HG03521 (cell line): ENCODE results near the gene PAPPA2.

Source experiments
- ATAC-seq: cut with Tn5 transposase; IDR thresholded peaks from one replicate; pipeline ENCODE4 v1.9.1; 2021; ENCODE audit warnings: mild to moderate bottlenecking, moderate library complexity; ENCODE audit not compliant: unreplicated experiment

Gene PAPPA2

DNA sequence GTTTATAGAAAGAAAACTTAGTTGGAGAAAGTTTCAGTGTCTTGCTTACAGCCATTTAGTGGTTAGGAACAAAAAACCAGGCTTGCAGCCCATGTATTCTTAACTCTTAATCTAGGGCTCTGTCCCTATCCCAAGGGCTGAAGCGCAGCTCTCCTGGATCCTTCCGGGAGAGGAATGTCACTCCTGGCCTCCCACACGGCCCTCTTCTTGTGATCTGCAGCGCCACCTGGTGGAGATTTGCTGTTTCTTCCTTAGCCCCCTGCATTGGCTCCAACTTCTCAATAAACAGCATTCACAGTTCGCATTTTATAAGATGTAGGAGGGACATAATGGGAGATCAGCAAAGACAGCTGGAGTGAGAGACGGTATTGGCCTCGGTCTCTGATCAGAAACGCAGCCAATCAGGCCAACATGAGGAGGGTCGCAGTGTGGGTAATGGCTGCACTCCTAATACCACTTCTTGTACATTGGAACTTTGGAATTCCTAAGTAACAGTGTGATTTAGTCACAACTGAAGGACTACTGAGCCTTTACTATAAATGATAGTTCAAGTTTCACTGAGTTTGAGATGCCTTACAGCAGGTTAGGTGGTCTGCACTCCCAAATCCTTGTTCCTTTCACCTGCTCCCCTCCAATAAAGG lies 418.1 kb downstream of the PAPPA2 start:
- peak; percentile 52 for ATAC-seq

DNA sequence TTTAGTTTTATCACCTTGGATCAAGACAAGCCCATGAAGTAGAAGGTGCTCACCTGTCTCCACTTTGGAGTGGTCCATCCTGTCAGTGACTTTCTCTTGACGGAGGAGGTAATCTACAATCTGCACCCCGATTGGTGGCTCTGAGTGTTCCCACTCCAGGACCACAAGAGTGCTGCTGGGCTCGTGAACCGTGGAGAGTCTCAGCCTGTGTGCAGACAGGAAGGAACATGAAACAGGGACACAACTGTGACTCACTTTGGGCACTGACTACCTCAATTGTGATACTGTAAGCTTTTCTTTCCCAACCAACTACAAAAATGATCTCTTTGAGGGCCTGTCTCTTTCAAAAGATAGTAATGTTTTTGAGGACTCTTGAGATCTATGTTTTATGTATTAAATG lies 421.3 kb downstream of the PAPPA2 start:
- no peak for ATAC-seq

DNA sequence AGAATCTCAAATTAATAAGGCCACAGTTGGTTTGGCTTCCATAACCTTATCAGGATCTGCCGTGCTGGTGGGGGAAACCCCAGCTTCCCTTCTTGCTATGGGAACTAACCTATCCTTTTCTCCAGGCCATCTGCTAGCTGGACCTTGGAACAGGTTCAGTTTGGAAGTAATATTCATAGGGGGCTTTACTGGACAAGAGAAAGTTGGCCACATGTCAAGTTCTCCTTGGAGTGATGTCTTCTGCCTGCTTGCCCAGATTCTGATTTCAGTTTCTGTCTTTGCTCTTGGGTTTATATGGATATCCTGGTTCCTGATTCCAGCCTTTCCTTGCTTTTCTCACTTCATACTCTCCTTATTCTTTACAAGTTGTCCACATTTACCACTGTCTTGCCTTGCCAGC lies 421.9 kb downstream of the PAPPA2 start:
- ATAC-seq: no peak

DNA sequence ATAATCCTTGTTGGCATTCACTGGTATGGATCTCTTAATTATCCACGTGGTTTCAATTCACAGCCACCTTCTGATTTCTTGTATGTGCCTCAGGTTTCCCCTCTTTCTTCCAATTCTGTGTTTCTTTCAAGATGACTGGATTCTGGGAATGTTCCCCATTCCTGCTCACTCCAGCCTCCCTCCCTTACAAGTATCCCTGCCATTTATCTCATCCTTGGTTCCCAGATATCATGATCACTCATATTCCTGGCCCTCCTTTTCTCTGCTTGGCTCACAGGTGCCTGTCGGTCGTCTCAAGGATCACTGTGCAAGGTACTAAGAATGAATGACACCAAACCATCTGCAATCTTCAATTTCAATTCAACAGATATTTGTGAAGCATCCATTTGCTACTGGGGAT lies 422.4 kb downstream of the PAPPA2 start:
- no peak for ATAC-seq

DNA sequence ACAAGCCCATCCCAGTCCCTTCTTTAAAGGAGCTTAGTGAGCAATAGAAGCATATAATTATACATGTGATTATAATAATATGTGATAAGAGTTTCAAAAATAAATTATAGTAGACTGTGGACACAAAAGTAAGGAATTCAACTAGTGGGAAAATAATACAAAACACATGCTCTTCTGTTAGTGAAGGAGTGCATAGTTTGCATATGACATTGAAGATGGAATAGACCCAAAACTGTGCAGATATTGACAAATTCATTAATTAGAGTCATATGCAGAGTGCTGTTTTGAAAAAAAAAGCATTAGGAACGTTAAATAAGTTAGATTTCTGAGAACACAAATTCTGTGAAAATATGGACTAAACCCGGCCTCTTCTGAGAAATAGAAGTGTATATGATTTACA lies 422.8 kb downstream of the PAPPA2 start:
- no peak for ATAC-seq

DNA sequence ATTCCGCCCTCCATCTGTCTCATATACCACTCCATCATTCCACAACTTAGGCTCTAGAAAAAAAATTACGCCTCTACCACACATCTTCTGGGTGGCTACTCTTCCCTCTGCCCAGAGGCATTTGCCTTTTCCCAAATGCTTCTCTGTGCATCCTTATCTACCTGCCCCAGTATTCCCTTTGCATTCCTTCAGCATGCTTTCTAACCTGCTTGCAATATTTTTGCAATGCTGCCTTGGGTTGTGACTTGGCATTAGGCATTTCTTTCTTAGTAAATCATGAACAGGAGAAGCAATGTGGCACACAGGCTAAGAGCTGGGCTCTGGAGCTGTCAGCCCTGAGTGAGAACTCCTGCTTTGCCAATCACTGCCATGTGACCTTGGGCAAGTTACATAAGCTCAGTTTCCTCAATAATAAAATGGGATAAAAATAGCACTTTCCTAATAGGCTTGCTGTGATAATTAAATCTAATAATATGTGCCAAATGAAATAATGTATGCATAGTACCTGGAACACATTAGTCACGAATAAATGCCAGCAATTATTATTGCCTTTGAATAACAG lies 425.6 kb downstream of the PAPPA2 start:
- ATAC-seq: no peak

DNA sequence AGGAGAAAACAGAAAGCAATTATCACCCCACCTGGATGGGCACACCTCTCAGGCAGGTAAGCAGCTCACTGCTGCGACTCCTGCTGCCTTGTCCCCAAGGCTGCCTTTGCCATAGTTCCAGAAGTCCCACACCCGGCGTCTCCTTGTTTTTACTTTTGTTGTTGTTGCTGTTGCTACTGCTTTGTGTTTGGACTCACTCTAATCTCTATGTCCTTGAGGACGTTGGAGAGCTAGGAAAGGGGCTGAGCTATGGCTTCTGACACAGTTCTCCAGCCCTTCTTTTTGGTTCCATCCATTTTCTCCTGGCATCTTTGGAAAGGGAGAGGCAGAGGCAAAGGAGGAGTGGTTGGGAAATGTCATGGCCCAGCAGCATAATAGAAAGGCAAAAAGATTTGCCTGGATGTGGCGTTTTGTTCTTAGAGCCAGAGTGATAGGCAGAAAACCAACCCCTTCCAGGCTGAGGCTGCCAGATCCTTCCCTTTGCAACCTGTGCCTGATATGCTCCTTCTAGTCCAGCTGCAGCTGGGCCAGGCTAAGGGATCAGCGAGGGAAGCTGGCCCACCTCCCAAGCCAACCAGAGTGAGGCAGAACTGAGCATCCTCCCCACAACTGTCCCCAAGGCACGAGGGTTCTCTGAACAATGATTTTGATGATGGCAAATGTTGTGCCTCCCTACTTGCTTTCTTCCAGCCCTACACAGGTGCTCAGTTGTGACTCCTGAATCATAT lies 430.8 kb downstream of the PAPPA2 start:
- no peak for ATAC-seq

DNA sequence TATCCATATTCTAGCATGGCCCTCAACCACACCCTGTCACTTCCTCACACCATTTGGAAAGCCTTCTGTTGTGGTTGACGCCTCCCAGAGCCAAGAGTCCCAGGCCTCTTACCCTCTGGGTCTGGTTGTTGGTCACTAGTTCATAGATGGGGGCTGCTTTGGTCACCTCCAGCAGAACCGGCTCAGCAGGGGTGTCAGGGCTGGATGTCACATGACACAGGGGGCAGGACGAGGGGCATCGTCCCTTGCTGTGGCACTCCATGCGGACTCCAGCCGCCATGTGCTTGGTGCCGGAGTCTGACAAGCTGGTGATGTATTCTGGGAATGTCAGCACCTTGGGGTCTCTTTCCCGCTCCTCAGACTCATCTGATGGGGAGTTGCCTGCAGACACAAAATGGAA lies 431.5 kb downstream of the PAPPA2 start:
- no peak for ATAC-seq
